Stimulated activated CD8-positive, alpha-beta memory T cell treated with anti-CD3 and anti-CD28 coated beads, Interleukin-7, amount 100 ng/mL, for 24 hours (primary cell): ENCODE results near the gene GPC6.

ENCODE experiments used
- DNase-seq: peaks from one replicate; pipeline ENCODE4 v3.0.0-alpha.2; 2020; ENCODE audit warnings: low read depth

The GPC6 gene

GRCh38 chr13:93777504-93777903, 550.9 kb downstream of the GPC6 start:
- DNase-seq, result no peak

GRCh38 chr13:93778548-93778947, 551.9 kb downstream of the GPC6 start:
- no peak for DNase-seq

- no peak for DNase-seq
Observed at GRCh38 chr13:93784191-93784590, 557.6 kb downstream of the GPC6 start.

GRCh38 chr13:93786846-93787489, 560.4 kb downstream of the GPC6 start:
- no peak for DNase-seq

GRCh38 chr13:93788456-93788855, 561.8 kb downstream of the GPC6 start:
- no peak for DNase-seq

GRCh38 chr13:93789058-93789457, 562.5 kb downstream of the GPC6 start:
- DNase-seq, result no peak

GRCh38 chr13:93794197-93794885, 567.7 kb downstream of the GPC6 start:
- peak; percentile 8 for DNase-seq

GRCh38 chr13:93797463-93797862, 570.9 kb downstream of the GPC6 start:
- no peak for DNase-seq

GRCh38 chr13:93800342-93800741, 573.7 kb downstream of the GPC6 start:
- DNase-seq, result no peak

- DNase-seq, result no peak
Observed at GRCh38 chr13:93805736-93806135, 579.1 kb downstream of the GPC6 start.

GRCh38 chr13:93806861-93807260, 580.3 kb downstream of the GPC6 start:
- DNase-seq, result no peak

- DNase-seq, result no peak
Observed at GRCh38 chr13:93810264-93810663, 583.7 kb downstream of the GPC6 start.

- DNase-seq, result no peak
Observed at GRCh38 chr13:93811071-93811737, 584.6 kb downstream of the GPC6 start.

- DNase-seq, result no peak
Observed at GRCh38 chr13:93811738-93812112, 585.1 kb downstream of the GPC6 start.

- no peak for DNase-seq
Observed at GRCh38 chr13:93814658-93815057, 588.1 kb downstream of the GPC6 start.

GRCh38 chr13:93818345-93818744, 591.7 kb downstream of the GPC6 start:
- no peak for DNase-seq

GRCh38 chr13:93819331-93819890, 592.8 kb downstream of the GPC6 start:
- no peak for DNase-seq

GRCh38 chr13:93824286-93824685, 597.7 kb downstream of the GPC6 start:
- DNase-seq, result no peak

- no peak for DNase-seq
Observed at GRCh38 chr13:93834051-93834450, 607.4 kb downstream of the GPC6 start.

- no peak for DNase-seq
Observed at GRCh38 chr13:93843082-93843481, 616.5 kb downstream of the GPC6 start.

- no peak for DNase-seq
Observed at GRCh38 chr13:93847162-93847561, 620.6 kb downstream of the GPC6 start.

- DNase-seq, result no peak
Observed at GRCh38 chr13:93848247-93848646, 621.6 kb downstream of the GPC6 start.

- no peak for DNase-seq
Observed at GRCh38 chr13:93851236-93851635, 624.6 kb downstream of the GPC6 start.
